HG02759 (cell line): Measurements from ENCODE around the gene VPREB3.

Experiments used
- ATAC-seq: cut with Tn5 transposase; IDR thresholded peaks from one replicate; pipeline ENCODE4 v1.9.1; 2021; ENCODE audit warnings: mild to moderate bottlenecking, moderate library complexity; ENCODE audit not compliant: unreplicated experiment

The VPREB3 gene

DNA sequence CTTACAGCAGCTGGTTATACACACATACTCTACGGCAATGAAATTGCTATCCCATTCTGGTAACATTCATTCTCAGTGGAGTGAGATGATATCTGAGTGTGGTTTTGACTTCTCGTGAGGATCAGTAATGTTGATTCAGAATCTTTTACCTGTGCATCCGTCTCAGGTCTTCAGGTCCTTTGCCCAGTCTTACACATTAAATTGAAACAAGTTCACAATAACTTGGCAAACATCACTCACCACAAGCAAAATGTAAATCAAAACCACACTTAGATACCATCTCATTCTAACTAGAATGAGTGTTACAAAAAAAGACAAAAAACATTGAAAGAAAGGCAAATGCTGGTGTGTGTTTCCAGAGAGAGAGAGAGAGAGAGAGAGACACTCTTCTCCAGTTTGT is 49.4 kb downstream of the VPREB3 start:
- ATAC-seq: no peak

DNA sequence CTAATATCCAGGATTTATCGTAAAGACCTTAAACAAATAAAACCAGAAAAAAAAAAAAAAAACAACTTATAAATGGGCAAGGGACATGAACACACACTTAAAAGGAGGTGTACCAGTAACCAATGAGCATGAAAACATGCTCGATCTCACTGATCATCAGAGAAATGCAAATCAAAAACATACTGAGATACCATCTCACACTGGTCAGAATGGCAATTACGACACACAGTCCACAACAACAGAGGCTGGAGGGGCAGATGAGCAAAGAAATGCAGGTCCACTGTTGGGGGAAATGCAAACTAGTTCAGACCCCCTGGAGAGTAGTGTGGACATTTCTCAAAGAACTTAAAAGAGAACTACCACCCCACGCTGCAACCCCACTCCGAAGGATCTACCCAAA is 50.2 kb downstream of the VPREB3 start:
- no peak for ATAC-seq
